IMR-90 (cell line): ENCODE data around the gene SHISA4. TPM values are rescaled to one million over a fixed set of nuclear protein-coding genes. Genes with fewer than 3 reads are reported as not detected.

Experiments used
- ATAC-seq: fragments of 200-7000 bp; cut with Tn5 transposase; 2 replicates; pipeline ENCODE4 v1.9.1; 2020; ENCODE audit warnings: low read depth, mild to moderate bottlenecking, moderate library complexity
- BruUV-seq: library from RNA; stranded (reverse); fragments of 400-500 nt; replicated peaks from 2 replicates; lab custom pipeline; 2021; lab: Mats Ljungman, UMichigan
- CTCF ChIA-PET: fragments of 300-600 bp; formaldehyde crosslinking; extraction: SDS; loops from one replicate; lab custom pipeline; 2021; ENCODE audit warnings: antibody characterized with exemption; lab: Yijun Ruan, JAX
- POLR2A ChIA-PET: fragments of 300-600 bp; sonication (Branson Sonifier 250); formaldehyde crosslinking; loops from one replicate; lab custom pipeline; 2022; ENCODE audit warnings: antibody characterized with exemption; ENCODE audit not compliant: unreplicated experiment; lab: Charles Lee
- DNase-seq: peaks from one replicate; pipeline ENCODE4 v3.0.0; 2013
- H2AFZ ChIP-seq: replicated peaks from 2 replicates; pipeline ENCODE3; 2013; ENCODE audit warnings: low read length, mild to moderate bottlenecking; ENCODE audit not compliant: poor library complexity
- H2AK5ac ChIP-seq: 2 replicates; pipeline ENCODE4 v1.6.1; 2013; ENCODE audit warnings: low read depth, low read length, inconsistent platforms
- H2AK9ac ChIP-seq: replicated peaks from 2 replicates; pipeline ENCODE3; 2013; ENCODE audit warnings: mild to moderate bottlenecking, low read depth, low read length, moderate library complexity; ENCODE audit not compliant: poor library complexity
- H2BK120ac ChIP-seq: 2 replicates; pipeline ENCODE4 v1.6.1; 2013; ENCODE audit warnings: low read depth, low read length, inconsistent platforms
- H2BK15ac ChIP-seq: 3 replicates; pipeline ENCODE4 v1.6.1; 2013; ENCODE audit warnings: low read depth, low read length, inconsistent platforms
- H2BK20ac ChIP-seq: 2 replicates; pipeline ENCODE4 v1.6.1; 2013; ENCODE audit warnings: low read depth, mild to moderate bottlenecking, inconsistent platforms, low read length, moderate library complexity
- H2BK5ac ChIP-seq: 2 replicates; pipeline ENCODE4 v1.6.1; 2013; ENCODE audit warnings: mild to moderate bottlenecking, low read depth, low read length, inconsistent platforms; ENCODE audit not compliant: poor library complexity, severe bottlenecking
- H3K14ac ChIP-seq: replicated peaks from 2 replicates; pipeline ENCODE4 v1.6.1; 2013; ENCODE audit warnings: low read depth, low read length, inconsistent platforms
- H3K18ac ChIP-seq: 2 replicates; pipeline ENCODE4 v1.6.1; 2013; ENCODE audit warnings: low read depth, low read length, control low read depth
- H3K23ac ChIP-seq: 2 replicates; pipeline ENCODE4 v1.6.1; 2013; ENCODE audit warnings: low read depth, low read length, inconsistent platforms
- H3K27ac ChIP-seq: 2 replicates; pipeline ENCODE4 v1.5.1; 2013; ENCODE audit warnings: mild to moderate bottlenecking, control low read depth, low read length; ENCODE audit not compliant: insufficient read depth
- H3K27me3 ChIP-seq: 2 replicates; pipeline ENCODE4 v1.6.1; 2013; ENCODE audit warnings: low read length; ENCODE audit not compliant: control insufficient read depth, insufficient read depth
- H3K36me3 ChIP-seq: 2 replicates; pipeline ENCODE4 v1.6.1; 2013; ENCODE audit warnings: low read length, mixed read lengths; ENCODE audit not compliant: control insufficient read depth, insufficient read depth
- H3K4ac ChIP-seq: 2 replicates; pipeline ENCODE4 v1.6.1; 2013; ENCODE audit warnings: low read depth, low read length, inconsistent platforms
- H3K4me1 ChIP-seq: 2 replicates; pipeline ENCODE4 v1.6.1; 2013; ENCODE audit warnings: low read length, mixed read lengths; ENCODE audit not compliant: control insufficient read depth, insufficient read depth
- H3K4me2 ChIP-seq: 2 replicates; pipeline ENCODE4 v1.6.1; 2013; ENCODE audit warnings: low read depth, mild to moderate bottlenecking, control low read depth, low read length, moderate library complexity
- H3K4me3 ChIP-seq: 2 replicates; pipeline ENCODE4 v1.5.1; 2013; ENCODE audit warnings: low read depth, mild to moderate bottlenecking, control low read depth, low read length, moderate library complexity; ENCODE audit not compliant: insufficient read depth
- H3K56ac ChIP-seq: 2 replicates; pipeline ENCODE4 v1.6.1; 2013; ENCODE audit warnings: low read length, inconsistent platforms; ENCODE audit not compliant: insufficient read depth; ENCODE audit errors: extremely low read depth
- H3K79me1 ChIP-seq, 2 experiments: 2 replicates each; pipeline ENCODE4 v1.6.1; 2013; ENCODE audit warnings: low read length in 2 of 2, inconsistent platforms in 1 of 2, low read depth in 1 of 2
- H3K9ac ChIP-seq: 2 replicates; pipeline ENCODE4 v1.6.1; 2013; ENCODE audit warnings: low read depth, low read length, control low read depth
- H3K9me1 ChIP-seq: 2 replicates; pipeline ENCODE4 v1.6.1; 2013; ENCODE audit warnings: low read length, inconsistent platforms; ENCODE audit not compliant: insufficient read depth
- H3K9me3 ChIP-seq: 2 replicates; pipeline ENCODE4 v1.6.1; 2013; ENCODE audit warnings: low read length; ENCODE audit not compliant: control insufficient read depth, insufficient read depth
- H4K20me1 ChIP-seq: 2 replicates; pipeline ENCODE4 v1.6.1; 2013; ENCODE audit warnings: low read length, inconsistent platforms; ENCODE audit not compliant: insufficient read depth
- H4K5ac ChIP-seq: 2 replicates; pipeline ENCODE4 v1.6.1; 2013; ENCODE audit warnings: mild to moderate bottlenecking, low read depth, low read length, control low read depth
- H4K8ac ChIP-seq, 2 experiments: 2 replicates each; pipeline ENCODE4 v1.6.1; 2013; ENCODE audit warnings: low read depth in 2 of 2, low read length in 2 of 2, control low read depth in 1 of 2, inconsistent platforms in 1 of 2
- H4K91ac ChIP-seq: 2 replicates; pipeline ENCODE4 v1.6.1; 2013; ENCODE audit warnings: low read depth, low read length, inconsistent platforms; ENCODE audit not compliant: insufficient read depth
- ELK1 ChIP-seq: fragments of 150-350 bp; IDR thresholded peaks from 2 replicates; pipeline ENCODE4 v1.6.1; 2016; ENCODE audit warnings: low read depth, mild to moderate bottlenecking, low read length, moderate library complexity, borderline replicate concordance
- MAFK ChIP-seq: IDR thresholded peaks from 2 replicates; pipeline ENCODE4 v1.6.1; 2012; ENCODE audit warnings: low read depth, low read length, improper control_type of control experiment
- MAZ ChIP-seq: IDR thresholded peaks from 2 replicates; pipeline ENCODE4 v1.6.1; 2012; ENCODE audit warnings: low read depth, mild to moderate bottlenecking, low read length, improper control_type of control experiment, moderate library complexity, borderline replicate concordance
- WGBS, 2 experiments: methylation state at CpG; one replicate each; pipeline versions ENCODE4 v1.1.5 to v1.1.7; 2013; ENCODE audit warnings: missing lambda C conversion rate in 2 of 2; ENCODE audit not compliant: insufficient read length in 1 of 2; ENCODE audit errors: extremely low coverage in 2 of 2; 5-methylcytosine and 5-hydroxymethylcytosine counted together
- dilution Hi-C: fragments of 300-500 bp; cut with HindIII; formaldehyde crosslinking; loops from one replicate; pipeline ENCODE4 v1.14.3; 2018; ENCODE audit warnings: low sequenced_read_pairs; ENCODE audit not compliant: unreplicated experiment
- in situ Hi-C: fragments of 300-500 bp; cut with MboI; formaldehyde crosslinking; loops from 3 replicates; pipeline ENCODE4 v1.14.3; 2019; ENCODE audit warnings: low sequenced_read_pairs, inconsistent platforms, mixed read lengths
- intact Hi-C: fragments of 100-400 bp; cut with micrococcal nuclease; formaldehyde crosslinking; loops from 2 replicates; pipeline ENCODE4 v1.10.0; 2022
- polyA plus RNA-seq, 3 experiments: library from polyadenylated mRNA; depleted of rRNA; stranded (reverse); fragments of >200 nt; gene quantifications; 2 replicates each; pipeline ENCODE4 v1.2.3, GENCODE V29; 2012; ENCODE audit warnings: low replicate concordance in 1 of 3
- total RNA-seq: library from RNA; depleted of rRNA; stranded (reverse); fragments of >200 nt; gene quantifications from 2 replicates; pipeline ENCODE4 v1.2.3, GENCODE V29; 2012

SHISA4 gene
- total and polyA plus RNA-seq, 2 of the 4 experiments (the other 2 are of a cell fraction): 10.0 to 34.8 TPM

- H2BK15ac ChIP-seq: no peak overlapping the region
- ChIA-PET POLR2A (no interaction called here), CTCF (interaction anchor here (0.6 kb wide), 1 partner anchor 11 kb away, joined by 4 read pairs; no protein-coding TSS in a partner anchor)
These were observed 2.4 kb upstream of the SHISA4 start for GRCh38 chr1:201886103-201886885.

More at GRCh38 chr1:201886103-201886885, 2.4 kb upstream of the SHISA4 start:
- no peak overlapping the region for H2BK5ac ChIP-seq
- no peak for TF ChIP-seq MAFK
- TF ChIP-seq MAZ: no peak
- no peak for TF ChIP-seq ELK1
- no peak for ATAC-seq
- no peak overlapping the region for H3K18ac ChIP-seq
- H4K91ac ChIP-seq: no peak overlapping the region
- peaks cover 2% of the 10 kb centered on the region for H3K36me3 ChIP-seq
- H3K27ac ChIP-seq: no peak overlapping the region
- H3K4ac ChIP-seq: no peak overlapping the region
- intact Hi-C loops (loop anchor here (10.0 kb wide), 1 partner anchor 229 kb away; no protein-coding TSS in a partner anchor), in situ Hi-C loops (no loop called here), dilution Hi-C loops (no loop called here)
- no peaks in the 10 kb centered on the region for H3K9me3 ChIP-seq
- H3K4me2 ChIP-seq: no peak overlapping the region
- peaks cover 30% of the 10 kb centered on the region for H3K4me1 ChIP-seq
- H2BK120ac ChIP-seq: no peak overlapping the region
- WGBS, 2 experiments: 88% methylated on average over 2 of the region's 9 CpGs; no CpG with 5 or more reads in 1 of the 2 experiments
- no peak overlapping the region for H4K8ac ChIP-seq
- H3K23ac ChIP-seq: no peak overlapping the region
- no TSS peak for BruUV-seq
- no peak overlapping the region for H2BK20ac ChIP-seq
- H4K20me1 ChIP-seq: no peaks in the 10 kb centered on the region; the same call in 1 of the 2 replicates
- H2AK9ac ChIP-seq: no peak overlapping the region
- peaks cover 3 to 21% of the 10 kb centered on the region in 2 experiments; a peak in 3 of 4 replicates for H3K79me1 ChIP-seq
- no peak overlapping the region for H2AFZ ChIP-seq
- no peak overlapping the region for H3K14ac ChIP-seq
- H3K56ac ChIP-seq: no peak overlapping the region
- H2AK5ac ChIP-seq: no peak overlapping the region
- no peak overlapping the region for H3K4me3 ChIP-seq
- no peak overlapping the region for H3K9ac ChIP-seq
- peaks cover 37% of the 10 kb centered on the region for H3K9me1 ChIP-seq
- H3K27me3 ChIP-seq: no peaks in the 10 kb centered on the region
- no peak for DNase-seq
- no peak overlapping the region for H4K5ac ChIP-seq
